Smooth muscle cell (in vitro differentiated cells): Measurements from ENCODE around the gene COX6A1. TPM values are rescaled to one million over a fixed set of nuclear protein-coding genes. Genes with fewer than 3 reads are reported as not detected.

Experiments
- DNase-seq: peaks from one replicate; lab custom pipeline; 2025; ENCODE audit not compliant: unreplicated experiment; lab: John Stamatoyannopoulos, UW
- H2AFZ ChIP-seq: fragments of 200-600 bp; sonication (generic); 2 replicates; pipeline ENCODE4 v1.6.0; 2016; ENCODE audit warnings: antibody characterized with exemption, low read depth, mild to moderate bottlenecking
- H3F3A ChIP-seq: fragments of 200-600 bp; sonication (generic); 2 replicates; pipeline ENCODE4 v1.6.0; 2017; ENCODE audit warnings: antibody characterized with exemption, low read depth
- H3K27ac ChIP-seq: fragments of 200-600 bp; sonication (generic); 2 replicates; pipeline ENCODE4 v1.5.1; 2016; ENCODE audit warnings: low read depth, mild to moderate bottlenecking
- H3K27me3 ChIP-seq: fragments of 200-600 bp; sonication (generic); 2 replicates; pipeline ENCODE4 v1.6.1; 2016; ENCODE audit warnings: low read depth, mild to moderate bottlenecking
- H3K36me3 ChIP-seq: fragments of 200-600 bp; sonication (generic); 2 replicates; pipeline ENCODE4 v1.5.1; 2016; ENCODE audit warnings: low read depth
- H3K4me1 ChIP-seq: fragments of 200-600 bp; sonication (generic); 2 replicates; pipeline ENCODE4 v1.5.1; 2016; ENCODE audit warnings: low read depth
- H3K4me2 ChIP-seq: fragments of 200-600 bp; sonication (generic); 2 replicates; pipeline ENCODE4 v1.6.0; 2016; ENCODE audit warnings: mild to moderate bottlenecking
- H3K4me3 ChIP-seq: fragments of 200-600 bp; sonication (generic); 2 replicates; pipeline ENCODE4 v1.5.1; 2016; ENCODE audit warnings: mild to moderate bottlenecking
- H3K79me2 ChIP-seq: fragments of 200-600 bp; sonication (generic); 2 replicates; pipeline ENCODE4 v1.6.0; 2016; ENCODE audit warnings: low read depth, mild to moderate bottlenecking
- H3K9ac ChIP-seq: fragments of 200-600 bp; sonication (generic); 2 replicates; pipeline ENCODE4 v1.6.0; 2016; ENCODE audit warnings: low read depth
- H3K9me3 ChIP-seq: fragments of 200-600 bp; sonication (generic); replicated peaks from 2 replicates; pipeline ENCODE4 v1.5.1; 2016; ENCODE audit warnings: low read depth
- H4K20me1 ChIP-seq: fragments of 200-600 bp; sonication (generic); 2 replicates; pipeline ENCODE4 v1.6.0; 2016; ENCODE audit warnings: low read depth
- WGBS: methylation state at CpG from one replicate; pipeline ENCODE4 v1.1.7; 2016; ENCODE audit warnings: low lambda C conversion rate; 5-methylcytosine and 5-hydroxymethylcytosine counted together
- polyA plus RNA-seq: library from polyadenylated mRNA; unstranded; fragments of >200 nt; fragmentation: Nextera tagmentation; extraction: Ambion mirVana; gene quantifications from 2 replicates; pipeline ENCODE4 v1.2.1, GENCODE V29; 2016
- total RNA-seq: library from RNA; depleted of rRNA; stranded (reverse); fragments of >200 nt; gene quantifications from 2 replicates; pipeline ENCODE4 v1.2.3, GENCODE V29; 2014
- TF ChIP-seq, protein P1 (sequence below): fragments of 200-600 bp; sonication (generic); IDR thresholded peaks from 2 replicates; pipeline ENCODE4 v1.5.1; 2017; ENCODE audit warnings: borderline replicate concordance, mild to moderate bottlenecking, antibody characterized with exemption; ENCODE audit not compliant: insufficient read depth, poor library complexity, severe bottlenecking

Gene COX6A1
- total and polyA plus RNA-seq, 2 experiments from 2014 or later, result 788 to 949 TPM

DNA sequence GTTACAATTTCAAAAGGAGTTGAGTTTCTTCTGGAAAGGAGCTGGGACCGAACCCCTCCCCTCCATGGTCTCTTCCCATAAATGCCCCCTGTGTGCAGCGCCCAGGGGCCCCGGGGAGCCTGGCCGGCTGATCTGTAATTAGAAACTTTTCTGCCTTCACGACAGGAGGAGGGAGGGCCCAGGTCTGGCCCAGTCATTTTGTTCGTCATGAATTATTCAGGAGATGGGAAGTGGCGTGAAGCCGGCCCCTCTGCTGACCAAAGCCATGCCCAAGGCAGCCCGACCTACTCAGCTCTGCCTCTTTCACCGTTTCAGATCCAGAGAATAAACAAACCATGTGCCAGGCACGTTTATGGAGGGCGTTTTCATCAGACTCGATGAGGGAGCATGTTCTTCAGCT is 35.7 kb upstream of the COX6A1 start:
- Histone ChIP-seq H4K20me1 (no peaks in the 10 kb centered on the region), H3K79me2 (no peaks in the 10 kb centered on the region), H3K4me2 (peak overlapping the region; percentile 22), H3K36me3 (no peaks in the 10 kb centered on the region), H3K27ac (no peak overlapping the region), H2AFZ (peak overlapping the region; percentile 91), H3K4me3 (no peak overlapping the region), H3K4me1 (peaks cover 17% of the 10 kb centered on the region), H3K9me3 (no peaks in the 10 kb centered on the region), H3F3A (no peaks in the 10 kb centered on the region), H3K27me3 (no peaks in the 10 kb centered on the region), H3K9ac (no peak overlapping the region)
- 25% methylated on average over 13 of the region's 13 CpGs for WGBS
- no peak for DNase-seq
- TF ChIP-seq, protein P1, sequence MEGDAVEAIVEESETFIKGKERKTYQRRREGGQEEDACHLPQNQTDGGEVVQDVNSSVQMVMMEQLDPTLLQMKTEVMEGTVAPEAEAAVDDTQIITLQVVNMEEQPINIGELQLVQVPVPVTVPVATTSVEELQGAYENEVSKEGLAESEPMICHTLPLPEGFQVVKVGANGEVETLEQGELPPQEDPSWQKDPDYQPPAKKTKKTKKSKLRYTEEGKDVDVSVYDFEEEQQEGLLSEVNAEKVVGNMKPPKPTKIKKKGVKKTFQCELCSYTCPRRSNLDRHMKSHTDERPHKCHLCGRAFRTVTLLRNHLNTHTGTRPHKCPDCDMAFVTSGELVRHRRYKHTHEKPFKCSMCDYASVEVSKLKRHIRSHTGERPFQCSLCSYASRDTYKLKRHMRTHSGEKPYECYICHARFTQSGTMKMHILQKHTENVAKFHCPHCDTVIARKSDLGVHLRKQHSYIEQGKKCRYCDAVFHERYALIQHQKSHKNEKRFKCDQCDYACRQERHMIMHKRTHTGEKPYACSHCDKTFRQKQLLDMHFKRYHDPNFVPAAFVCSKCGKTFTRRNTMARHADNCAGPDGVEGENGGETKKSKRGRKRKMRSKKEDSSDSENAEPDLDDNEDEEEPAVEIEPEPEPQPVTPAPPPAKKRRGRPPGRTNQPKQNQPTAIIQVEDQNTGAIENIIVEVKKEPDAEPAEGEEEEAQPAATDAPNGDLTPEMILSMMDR, result no peak

DNA sequence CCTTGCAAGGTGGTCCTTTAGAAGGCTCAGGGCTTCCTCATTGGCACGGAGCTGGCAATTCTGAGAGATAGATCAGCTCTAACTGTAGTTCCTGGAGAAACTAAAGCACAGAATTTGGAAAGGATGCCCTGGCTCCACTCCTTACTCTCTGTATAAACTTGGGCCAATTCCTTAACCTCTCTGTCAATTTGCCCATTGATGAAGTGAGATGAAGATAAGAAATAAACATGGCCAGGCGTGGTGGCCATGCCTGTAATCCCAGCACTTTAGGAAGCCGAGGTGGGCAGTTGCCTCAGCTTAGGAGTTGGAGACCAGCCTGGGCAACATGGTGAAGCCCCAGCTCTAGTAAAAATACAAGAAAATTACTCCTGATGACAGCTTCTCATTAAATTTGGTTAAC is 34.0 kb upstream of the COX6A1 start:
- no peak overlapping the region for H3K4me2 ChIP-seq
- H3K4me3 ChIP-seq, result no peak overlapping the region
- no peaks in the 10 kb centered on the region for H3F3A ChIP-seq
- H2AFZ ChIP-seq, result no peak overlapping the region
- H3K27ac ChIP-seq, result no peak overlapping the region
- H3K9ac ChIP-seq, result no peak overlapping the region
- H4K20me1 ChIP-seq, result no peaks in the 10 kb centered on the region
- H3K9me3 ChIP-seq, result no peaks in the 10 kb centered on the region
- H3K36me3 ChIP-seq, result no peaks in the 10 kb centered on the region
- WGBS, result 84% methylated on average over 3 of the region's 3 CpGs
- TF ChIP-seq, protein P1, result no peak
- H3K27me3 ChIP-seq, result no peaks in the 10 kb centered on the region
- no peak for DNase-seq
- peaks cover 8% of the 10 kb centered on the region for H3K4me1 ChIP-seq
- H3K79me2 ChIP-seq, result no peaks in the 10 kb centered on the region

DNA sequence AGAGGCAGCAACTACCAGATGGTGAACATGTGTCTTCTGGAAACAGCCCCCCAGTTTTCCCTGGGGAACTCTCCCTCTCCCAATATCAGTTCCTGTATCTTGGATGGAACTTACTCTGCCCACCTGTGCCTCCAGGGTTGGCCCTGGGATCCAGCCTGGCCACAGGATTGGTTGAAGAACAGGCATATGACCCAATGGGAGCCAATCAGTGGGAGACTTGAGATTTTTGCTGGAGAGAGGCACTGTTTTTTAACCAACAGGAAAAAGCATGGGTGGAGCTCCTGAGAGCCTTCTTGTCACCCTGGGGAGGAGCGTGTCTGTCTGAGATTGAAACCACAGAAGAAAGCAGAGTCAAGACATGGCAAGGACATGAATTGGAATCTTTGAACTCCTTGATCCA is 33.6 kb upstream of the COX6A1 start:
- H3K4me2 ChIP-seq, result no peak overlapping the region
- no peak overlapping the region for H2AFZ ChIP-seq
- no peaks in the 10 kb centered on the region for H3K27me3 ChIP-seq
- no peak overlapping the region for H3K9ac ChIP-seq
- TF ChIP-seq, protein P1, result no peak
- no peaks in the 10 kb centered on the region for H3F3A ChIP-seq
- peaks cover 8% of the 10 kb centered on the region for H3K4me1 ChIP-seq
- no peaks in the 10 kb centered on the region for H3K36me3 ChIP-seq
- DNase-seq, result no peak
- H3K27ac ChIP-seq, result no peak overlapping the region
- no peak overlapping the region for H3K4me3 ChIP-seq
- H3K9me3 ChIP-seq, result no peaks in the 10 kb centered on the region
- H3K79me2 ChIP-seq, result no peaks in the 10 kb centered on the region
- 95% methylated on average over 1 of the region's 1 CpG for WGBS
- no peaks in the 10 kb centered on the region for H4K20me1 ChIP-seq

DNA sequence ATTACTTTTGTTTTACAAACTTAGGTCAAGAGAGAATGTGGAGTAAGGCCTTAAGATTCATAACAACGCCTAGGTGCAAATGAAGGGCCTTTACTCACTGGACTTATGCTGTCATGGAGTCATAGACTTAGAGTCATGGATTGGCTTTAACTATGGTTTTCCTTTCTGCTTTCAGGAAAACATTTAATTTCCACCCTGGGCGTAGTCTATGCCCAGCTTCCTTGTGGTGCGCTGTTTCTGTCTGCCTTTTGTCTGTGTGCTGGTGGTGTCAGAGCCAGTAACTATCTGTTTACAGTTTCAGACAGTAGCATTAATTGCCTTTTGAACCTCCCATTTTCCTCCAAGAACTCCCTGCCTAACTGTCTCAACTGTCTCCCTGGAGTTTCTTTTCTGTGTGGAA is 31.8 kb upstream of the COX6A1 start:
- WGBS, result 88% methylated on average over 3 of the region's 3 CpGs
- H3K27ac ChIP-seq, result no peak overlapping the region

More for the DNA sequence above, 31.8 kb upstream of the COX6A1 start:
- DNase-seq, result no peak
- Histone ChIP-seq H4K20me1 (no peaks in the 10 kb centered on the region), H3K36me3 (no peaks in the 10 kb centered on the region), H3K4me1 (peaks cover 8% of the 10 kb centered on the region), H3K79me2 (no peaks in the 10 kb centered on the region), H3K9ac (no peak overlapping the region), H3K9me3 (no peaks in the 10 kb centered on the region), H3F3A (no peaks in the 10 kb centered on the region), H3K4me2 (no peak overlapping the region), H3K27me3 (no peaks in the 10 kb centered on the region), H3K4me3 (no peak overlapping the region), H2AFZ (no peak overlapping the region)
- TF ChIP-seq, protein P1, result no peak
